OCI-M1 (cell line): ENCODE results near the gene NHS.

Source experiments
- DNase-seq: peaks from one replicate; lab custom pipeline; 2025; lab: John Stamatoyannopoulos, UW

The NHS gene

GRCh38 chrX:17590892-17591740, 216.1 kb downstream of the NHS start:
- DNase-seq: peak; percentile 75

DNA sequence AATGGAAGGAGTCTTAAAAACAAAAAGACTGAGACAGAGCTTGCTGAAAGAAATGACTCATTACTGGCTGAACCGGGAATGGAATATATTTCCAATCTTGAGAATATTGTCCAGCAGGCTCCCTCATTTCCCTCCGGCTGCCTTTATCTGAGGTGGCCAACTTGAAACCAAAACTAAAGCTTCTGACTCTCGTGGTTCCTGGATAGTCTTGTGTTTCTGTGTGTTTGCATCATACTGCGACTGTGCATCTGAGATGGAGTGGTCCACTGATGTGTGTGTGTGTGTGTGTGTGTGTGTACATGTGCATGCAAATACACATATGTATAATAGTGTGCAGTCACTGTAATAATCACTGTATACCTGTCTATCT, 216.7 kb downstream of the NHS start:
- peak; percentile 71 for DNase-seq

GRCh38 chrX:17592117-17592516, 217.1 kb downstream of the NHS start:
- DNase-seq: no peak

DNA sequence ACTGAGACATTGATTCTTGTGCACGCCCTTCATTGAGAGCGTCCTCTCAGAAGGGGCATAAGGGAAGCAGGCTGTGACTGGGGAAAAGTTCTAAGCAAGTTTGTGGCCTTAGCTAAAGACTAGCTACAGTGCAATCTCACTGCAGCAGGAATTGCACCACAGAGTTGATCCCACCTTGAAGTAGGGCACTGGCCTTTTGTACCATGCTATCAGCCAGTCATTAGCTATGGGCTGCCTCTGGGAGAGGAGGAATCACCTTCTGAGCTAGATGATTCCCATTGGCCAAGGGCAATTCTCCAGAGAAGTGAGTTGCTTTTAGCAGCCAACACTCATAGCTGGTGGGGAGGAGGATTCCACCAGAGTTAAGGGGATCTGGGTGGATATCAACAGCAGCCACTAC, 219.7 kb downstream of the NHS start:
- DNase-seq: no peak

- DNase-seq: no peak
Observed at GRCh38 chrX:17595456-17596035, 220.5 kb downstream of the NHS start.

DNA sequence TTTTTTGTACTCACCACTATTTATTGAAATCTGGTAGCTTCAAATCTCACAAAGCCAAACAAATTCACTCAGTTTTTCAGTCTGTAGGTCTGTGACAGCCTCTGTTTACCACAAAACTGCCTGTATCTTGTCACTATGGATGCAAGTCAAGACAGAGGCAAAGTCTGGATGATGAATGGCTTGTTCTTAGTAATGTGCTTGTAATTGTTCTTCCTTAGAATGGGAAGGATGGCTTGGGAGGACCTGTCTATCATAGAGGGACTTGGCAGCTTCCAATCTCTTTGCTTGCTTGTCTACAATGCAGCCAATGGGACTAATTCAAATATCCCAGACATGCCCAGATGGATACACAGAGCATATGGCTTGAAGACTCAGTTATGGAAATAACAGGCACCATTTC, 221.1 kb downstream of the NHS start:
- no peak for DNase-seq

GRCh38 chrX:17596546-17597205, 221.7 kb downstream of the NHS start:
- DNase-seq: no peak

DNA sequence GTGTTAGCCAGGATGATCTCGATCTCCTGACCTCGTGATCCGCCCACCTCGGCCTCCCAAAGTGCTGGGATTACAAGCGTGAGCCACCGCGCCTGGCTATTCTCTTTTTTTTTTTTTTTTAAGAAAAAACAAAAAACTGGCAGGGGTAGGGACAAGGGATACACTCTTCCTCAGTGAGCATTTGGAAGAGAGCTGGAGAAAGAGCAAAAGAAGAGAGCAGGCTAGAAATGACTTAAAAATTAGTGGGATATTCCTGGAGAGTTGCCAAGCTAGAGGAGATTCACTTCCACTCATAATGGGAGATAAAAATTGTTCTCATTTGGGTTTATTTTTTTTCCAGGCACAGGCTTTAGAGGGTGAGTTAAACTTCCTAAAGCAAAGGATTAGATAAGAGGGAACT, 222.3 kb downstream of the NHS start:
- DNase-seq: no peak

GRCh38 chrX:17597836-17598439, 222.9 kb downstream of the NHS start:
- DNase-seq: no peak

DNA sequence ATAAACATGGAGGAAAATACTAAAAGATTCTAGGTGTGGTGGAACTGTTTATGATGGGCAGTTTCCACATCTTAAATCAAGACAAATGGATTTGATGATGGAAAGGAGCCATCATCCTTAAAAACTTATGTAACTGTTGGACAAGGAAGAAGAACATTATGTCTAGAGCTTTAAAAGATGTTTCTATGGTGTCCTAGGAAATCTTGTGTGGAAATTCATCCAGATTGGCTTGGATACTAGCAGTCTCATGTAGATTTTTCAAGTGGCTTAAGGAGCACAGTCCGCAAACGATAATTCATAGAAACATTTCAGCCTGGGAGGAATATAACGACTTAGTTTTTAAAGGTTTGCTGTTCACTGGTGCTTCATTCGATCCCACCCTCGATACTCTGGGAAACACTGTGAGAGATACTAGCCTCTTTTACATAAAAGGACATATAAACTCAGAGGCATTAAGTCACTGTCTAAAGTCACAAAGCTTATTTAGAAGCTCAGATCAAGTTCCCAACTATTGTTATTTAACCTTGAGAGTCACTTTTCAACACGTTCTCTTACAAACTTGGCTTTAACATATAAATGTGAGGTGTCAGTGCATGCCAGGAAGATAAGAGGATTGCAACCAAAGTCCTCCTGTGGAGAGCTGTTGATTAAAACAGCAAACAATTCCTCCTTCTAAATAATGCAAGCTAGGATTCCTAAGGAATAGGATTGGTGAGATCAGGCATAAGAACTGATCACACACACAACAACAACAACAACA, 226.6 kb downstream of the NHS start:
- DNase-seq: no peak

DNA sequence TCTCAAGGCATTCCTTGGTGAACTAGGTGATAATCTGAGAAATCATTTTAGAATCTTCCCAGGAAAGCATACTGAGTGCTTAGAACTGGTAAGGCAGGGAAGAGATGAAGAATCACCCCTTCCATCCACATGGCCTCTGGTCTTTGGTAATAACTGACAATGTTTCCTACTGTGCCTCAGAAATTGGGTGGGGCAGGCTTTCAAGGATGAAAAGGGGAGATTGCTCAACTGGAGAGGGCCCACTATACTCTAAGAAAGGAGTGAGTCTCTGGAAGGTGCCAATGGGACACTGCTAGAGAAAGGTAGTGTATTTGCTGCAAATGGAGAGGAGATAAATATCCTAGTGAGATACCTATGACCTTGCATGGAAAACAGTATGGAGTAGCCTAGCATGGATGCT, 227.2 kb downstream of the NHS start:
- DNase-seq: no peak

GRCh38 chrX:17603196-17603595, 228.2 kb downstream of the NHS start:
- DNase-seq: no peak

DNA sequence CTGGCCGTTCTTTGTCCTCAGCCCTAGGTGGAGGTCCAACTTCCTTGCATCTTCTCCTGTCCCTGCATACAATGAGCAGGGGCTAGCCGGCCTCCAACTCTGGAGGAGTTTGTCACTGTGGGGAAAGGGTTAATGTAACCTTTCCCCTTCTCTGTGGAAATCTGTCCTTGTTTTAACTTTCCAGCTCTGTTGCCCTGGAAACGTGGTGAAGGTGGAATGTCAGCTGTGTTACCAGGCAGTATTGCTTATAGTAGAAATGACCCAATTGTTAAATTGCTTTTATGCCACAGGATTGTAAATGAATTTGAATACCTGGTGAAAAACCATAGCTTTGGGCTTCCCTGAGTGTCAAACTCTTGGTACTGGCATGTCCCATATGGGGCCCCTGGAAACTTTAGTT, 230.7 kb downstream of the NHS start:
- DNase-seq: no peak

DNA sequence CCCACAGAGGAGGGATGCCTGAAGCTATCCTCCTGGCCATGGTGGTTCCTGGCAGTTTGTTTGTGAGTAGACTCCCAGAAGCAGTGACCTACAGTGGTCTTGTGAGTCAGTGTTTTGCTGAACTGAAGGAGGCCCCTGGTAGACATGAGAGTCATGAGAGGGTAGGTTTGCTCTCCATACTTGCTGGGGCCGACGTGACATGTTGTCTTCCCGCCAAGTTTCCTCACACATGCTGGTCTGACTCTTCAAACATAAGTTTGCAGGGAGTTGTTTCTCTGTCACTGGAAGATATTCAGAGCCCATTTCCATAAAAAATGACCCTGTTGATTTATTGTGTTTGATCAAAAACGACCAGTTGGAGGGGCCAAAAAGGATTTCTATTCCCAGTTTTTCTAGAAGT, 231.2 kb downstream of the NHS start:
- DNase-seq: no peak

DNA sequence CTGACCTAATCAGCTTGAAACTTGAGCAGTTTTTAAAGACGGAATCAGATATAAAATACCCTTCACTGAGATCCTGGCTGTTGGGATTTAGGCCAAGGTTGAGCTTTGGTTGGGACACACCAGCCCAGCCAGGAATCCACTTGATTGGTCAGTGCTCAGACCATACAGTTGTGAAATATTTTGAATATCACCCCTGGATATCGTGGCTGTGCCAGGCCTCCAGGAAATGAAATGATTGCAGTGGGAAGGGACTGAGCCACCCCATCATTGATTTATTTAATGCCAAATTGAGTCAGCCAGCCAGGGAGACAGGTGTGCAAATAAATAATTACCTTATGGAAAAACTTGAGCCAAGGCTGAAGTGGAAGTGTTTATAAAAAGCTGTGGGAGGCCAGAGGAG, 233.9 kb downstream of the NHS start:
- no peak for DNase-seq

DNA sequence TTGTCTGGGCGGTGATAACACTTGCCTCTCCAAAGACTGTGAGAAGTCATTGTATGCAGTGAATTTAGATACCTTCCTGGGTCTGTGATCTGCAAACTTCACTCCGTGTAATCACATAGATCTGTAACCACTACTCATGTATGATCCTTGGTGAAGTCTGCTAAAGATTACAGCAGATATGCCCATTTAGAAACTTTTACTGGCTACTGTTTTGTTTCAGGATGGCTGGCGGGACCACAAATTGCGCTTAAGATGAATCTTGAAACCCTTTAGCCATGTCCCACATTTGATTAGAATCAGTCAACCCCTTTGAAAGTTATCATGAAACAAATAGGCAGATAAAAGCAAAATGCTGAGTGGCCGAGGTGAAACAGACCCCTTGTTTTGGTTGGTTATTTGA, 235.8 kb downstream of the NHS start:
- no peak for DNase-seq

- peak; percentile 1 for DNase-seq
Observed at GRCh38 chrX:17613979-17614588, 239.1 kb downstream of the NHS start.

DNA sequence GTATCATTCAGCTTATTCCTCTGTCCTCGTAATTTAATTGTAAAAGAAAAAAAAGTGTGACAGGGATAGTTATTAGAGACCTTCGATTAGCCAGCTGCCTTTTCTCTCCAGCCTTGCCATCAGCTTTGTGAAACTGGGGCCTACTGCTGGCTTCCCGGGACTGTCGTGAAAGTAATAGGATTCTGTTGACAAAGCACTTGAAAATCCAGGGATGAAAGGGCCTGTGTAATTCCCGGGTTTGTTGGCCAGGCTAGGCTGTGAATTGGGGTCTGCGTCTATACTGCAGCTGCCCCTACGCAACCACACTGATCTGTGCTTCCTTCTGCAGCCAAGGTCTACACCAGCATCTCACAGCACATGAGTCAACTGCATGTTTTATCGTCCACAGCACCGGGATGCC, 241.9 kb downstream of the NHS start:
- no peak for DNase-seq

DNA sequence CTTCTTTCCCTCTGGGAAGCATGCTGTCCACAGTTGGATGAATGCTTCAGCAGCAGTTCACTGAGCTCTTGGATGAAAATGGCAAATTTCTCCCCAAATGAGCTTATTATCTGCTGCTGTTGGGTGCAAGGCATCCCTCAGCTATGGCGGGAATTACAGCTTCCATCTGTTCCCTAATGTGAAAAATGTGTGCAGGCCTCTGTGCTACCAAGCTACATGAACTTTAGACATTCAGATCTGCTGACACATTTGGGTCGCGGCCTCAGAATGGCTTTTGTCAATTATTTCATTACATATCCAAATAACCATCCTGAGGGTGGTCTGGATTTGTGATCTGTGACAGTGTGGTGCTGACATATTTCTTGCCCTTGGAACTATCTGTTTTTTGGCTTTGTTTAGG, 242.8 kb downstream of the NHS start:
- DNase-seq: no peak

DNA sequence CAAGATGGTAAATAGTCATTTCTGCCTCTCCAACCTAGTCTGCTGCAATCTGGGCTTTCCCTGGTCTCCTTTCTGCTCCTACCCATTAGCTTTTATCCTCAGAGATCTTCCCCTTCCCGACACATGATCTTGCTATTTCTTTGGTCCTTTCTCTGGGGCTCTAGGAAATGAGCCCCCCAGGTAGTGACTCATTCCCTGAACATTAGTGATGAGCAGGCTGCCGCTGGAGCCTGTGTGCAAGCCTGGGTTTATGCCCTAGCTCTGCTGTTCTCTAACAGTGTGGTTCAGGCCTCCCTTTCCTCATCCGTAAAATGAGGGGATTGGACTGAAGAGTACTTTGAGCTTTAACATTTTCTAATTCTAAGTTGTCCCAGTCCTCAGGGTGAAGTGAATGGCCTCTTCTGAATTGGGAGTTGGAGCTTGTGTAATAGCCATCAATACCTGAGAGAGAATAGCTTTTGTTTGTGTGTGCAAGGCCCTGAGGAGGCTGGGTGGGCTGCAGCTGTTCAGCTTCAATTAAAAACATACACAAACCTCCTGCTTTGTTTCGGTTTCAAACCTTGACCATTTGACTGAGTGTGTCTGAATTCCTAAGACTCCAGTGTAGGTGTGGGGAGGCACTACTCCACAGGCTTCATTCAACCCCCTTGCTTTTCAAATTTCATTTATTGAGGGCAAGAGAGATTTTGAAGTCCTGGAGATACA, 246.7 kb downstream of the NHS start:
- no peak for DNase-seq

DNA sequence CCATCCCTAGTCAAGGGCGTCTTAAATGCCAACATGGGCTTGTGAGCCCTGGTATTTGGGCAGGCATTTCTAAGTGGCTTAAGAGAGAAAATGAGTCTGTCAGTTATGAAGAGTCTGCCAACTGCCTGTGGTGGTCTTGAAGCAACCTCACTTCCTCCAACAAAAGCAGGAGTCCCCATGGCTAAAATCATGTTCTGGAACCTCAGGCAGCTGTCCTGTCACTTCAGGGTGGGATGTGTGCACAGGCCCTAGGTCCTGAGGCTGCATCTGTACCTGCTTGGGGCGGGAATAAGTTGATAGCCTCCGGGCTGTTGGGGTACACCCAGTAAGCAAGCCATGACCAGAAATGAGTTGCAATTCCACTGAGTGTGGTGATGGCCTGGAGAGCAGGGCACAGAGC, 247.3 kb downstream of the NHS start:
- DNase-seq: no peak
